ENCODE results near the gene CPXM2. TPM values are rescaled to one million over a fixed set of nuclear protein-coding genes. Genes with fewer than 3 reads are reported as not detected.

The CPXM2 gene
- total RNA-seq, 1 donor from 2014 or later = not detected

- Mint-ChIP-seq H3K27me3 (peaks cover 17% of the 10 kb centered on the region), H3K9me3 (no peaks in the 10 kb centered on the region), H3K4me1 (no peaks in the 10 kb centered on the region), H3K27ac (no peak overlapping the region), H3K36me3 (ENCODE audit: low read depth) (no peaks in the 10 kb centered on the region), H3K4me3 (no peak overlapping the region)
- no peak for DNase-seq
- intact Hi-C loops (cut with micrococcal nuclease) = no loop called here
Measured at GRCh38 chr10:123800821-123801220, 90.8 kb downstream of the CPXM2 start.

DNA sequence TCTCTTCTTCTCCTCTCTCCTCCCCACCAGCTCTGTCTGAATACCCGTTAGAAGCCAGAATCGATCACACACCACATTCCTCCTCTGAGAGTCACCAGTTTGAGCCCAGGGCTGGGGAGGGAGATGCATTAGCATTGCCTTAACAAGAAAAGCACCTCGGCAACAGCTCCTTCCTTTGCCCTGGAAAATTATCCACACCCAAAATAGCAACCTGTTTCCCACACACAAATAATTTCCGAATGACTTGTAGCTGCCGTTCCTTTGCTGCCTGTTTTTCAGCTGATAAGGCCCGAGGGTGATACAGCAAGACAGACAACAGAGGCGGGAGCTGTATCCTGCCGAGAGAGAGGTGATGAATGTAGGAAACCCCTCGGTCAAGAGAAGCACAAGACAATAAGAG is 91.3 kb downstream of the CPXM2 start:
- Mint-ChIP-seq H3K9me3 (no peaks in the 10 kb centered on the region), H3K27me3 (peaks cover 17% of the 10 kb centered on the region), H3K4me1 (no peaks in the 10 kb centered on the region), H3K4me3 (no peak overlapping the region), H3K36me3 (ENCODE audit: low read depth) (no peaks in the 10 kb centered on the region), H3K27ac (no peak overlapping the region)
- DNase-seq = no peak
- intact Hi-C loops (cut with micrococcal nuclease) = no loop called here

DNA sequence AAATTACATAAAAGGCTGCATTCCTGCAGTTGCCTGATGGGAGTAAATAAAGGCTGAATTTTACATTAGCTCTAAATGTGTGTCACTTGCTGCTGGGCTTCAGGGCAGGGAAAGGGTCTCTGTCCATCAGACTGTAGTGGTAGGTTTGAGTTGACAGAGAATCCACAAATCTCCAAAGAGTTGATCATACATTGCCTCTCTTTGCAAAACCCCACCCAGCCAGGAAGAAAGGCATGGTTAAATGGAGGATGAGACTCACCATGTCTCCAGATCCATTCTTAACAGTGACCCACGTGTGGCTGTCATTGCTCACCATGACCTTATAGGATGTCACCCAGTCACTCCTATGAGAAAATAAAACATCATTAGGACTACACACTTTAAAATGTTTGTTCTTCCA is 92.8 kb downstream of the CPXM2 start:
- DNase-seq = no peak

GRCh38 chr10:123797813-123798212 is 93.8 kb downstream of the CPXM2 start:
- Mint-ChIP-seq H3K27ac (no peak overlapping the region), H3K36me3 (ENCODE audit: low read depth) (no peaks in the 10 kb centered on the region), H3K4me1 (no peaks in the 10 kb centered on the region), H3K4me3 (no peak overlapping the region), H3K9me3 (no peaks in the 10 kb centered on the region), H3K27me3 (peaks cover 12% of the 10 kb centered on the region)
- intact Hi-C loops (cut with micrococcal nuclease) = no loop called here
- DNase-seq = no peak

More for the DNA sequence above, 92.8 kb downstream of the CPXM2 start:
- H3K9me3 Mint-ChIP-seq = no peaks in the 10 kb centered on the region
- H3K4me1 Mint-ChIP-seq = no peaks in the 10 kb centered on the region
- no peaks in the 10 kb centered on the region for H3K36me3 Mint-ChIP-seq (ENCODE audit: low read depth)
- intact Hi-C loops (cut with micrococcal nuclease) = no loop called here
- H3K27me3 Mint-ChIP-seq = peaks cover 12% of the 10 kb centered on the region
- H3K4me3 Mint-ChIP-seq = no peak overlapping the region
- no peak overlapping the region for H3K27ac Mint-ChIP-seq

DNA sequence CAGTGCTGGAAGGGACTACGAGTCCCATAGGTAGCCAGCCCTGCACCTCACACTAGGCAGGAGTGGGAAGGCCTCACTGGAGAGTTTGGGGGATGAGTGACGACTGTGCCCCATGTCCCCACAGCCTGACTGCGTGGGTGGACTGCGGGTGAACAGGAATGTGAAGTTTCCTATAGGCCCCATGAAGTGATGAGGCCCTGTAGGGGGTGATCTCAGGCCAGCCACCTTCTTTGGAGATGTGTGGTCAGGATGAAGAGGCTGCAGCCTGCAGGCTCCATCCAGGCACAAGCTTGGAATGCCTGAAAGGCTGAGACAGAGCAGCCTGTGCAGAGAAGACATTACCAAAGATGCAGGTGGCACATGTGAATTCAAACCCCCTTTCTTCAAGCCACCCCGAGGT is 94.9 kb downstream of the CPXM2 start:
- intact Hi-C loops (cut with micrococcal nuclease) = no loop called here
- Mint-ChIP-seq H3K4me1 (no peaks in the 10 kb centered on the region), H3K27ac (no peak overlapping the region), H3K4me3 (no peak overlapping the region), H3K9me3 (no peaks in the 10 kb centered on the region), H3K36me3 (ENCODE audit: low read depth) (no peaks in the 10 kb centered on the region), H3K27me3 (peaks cover 12% of the 10 kb centered on the region)
- no peak for DNase-seq

DNA sequence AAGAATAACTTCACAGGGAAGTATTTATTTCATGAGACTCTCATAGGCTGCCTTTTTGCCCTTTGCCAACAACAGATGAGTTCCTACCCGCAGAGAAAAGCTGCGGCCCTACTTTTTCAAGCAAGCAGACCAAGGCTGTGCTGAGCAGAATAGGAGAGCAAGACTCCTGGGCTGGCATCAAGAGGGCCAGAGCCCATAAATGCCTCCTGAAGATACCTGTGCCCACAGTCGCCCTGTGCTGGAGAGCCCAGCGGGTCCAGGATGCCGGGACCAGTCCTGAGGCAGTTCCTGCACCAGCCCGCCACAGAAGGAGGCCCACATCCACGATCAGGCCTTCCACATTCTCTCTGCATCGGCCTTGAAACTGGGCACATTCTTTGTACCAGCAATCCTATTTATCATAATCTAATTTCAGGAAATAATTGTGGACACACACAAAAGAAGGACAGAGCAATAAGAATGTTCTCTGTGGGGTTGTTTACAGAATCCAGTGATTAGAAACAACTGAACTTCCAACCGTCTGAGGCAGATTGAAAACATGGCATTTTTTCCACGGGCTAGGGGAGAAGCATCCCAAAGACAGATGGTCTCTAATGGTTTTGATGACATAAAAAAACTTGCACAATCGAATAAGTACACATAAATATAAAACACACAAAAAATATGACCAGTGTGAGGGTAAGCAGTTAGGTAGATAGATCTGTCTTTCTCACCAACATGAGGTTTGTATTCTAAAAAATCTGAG is 95.6 kb downstream of the CPXM2 start:
- Mint-ChIP-seq H3K27me3 (peaks cover 9% of the 10 kb centered on the region), H3K4me1 (no peaks in the 10 kb centered on the region), H3K9me3 (no peaks in the 10 kb centered on the region), H3K36me3 (ENCODE audit: low read depth) (no peaks in the 10 kb centered on the region), H3K27ac (no peak overlapping the region), H3K4me3 (no peak overlapping the region)
- DNase-seq = no peak
- intact Hi-C loops (cut with micrococcal nuclease) = no loop called here

GRCh38 chr10:123795196-123795780 is 96.3 kb downstream of the CPXM2 start:
- Mint-ChIP-seq H3K4me1 (no peaks in the 10 kb centered on the region), H3K27me3 (peaks cover 4% of the 10 kb centered on the region), H3K27ac (no peak overlapping the region), H3K36me3 (ENCODE audit: low read depth) (no peaks in the 10 kb centered on the region), H3K4me3 (no peak overlapping the region), H3K9me3 (no peaks in the 10 kb centered on the region)
- intact Hi-C loops (cut with micrococcal nuclease) = no loop called here
- no peak for DNase-seq

- DNase-seq = no peak
- intact Hi-C loops (cut with micrococcal nuclease) = no loop called here
- no peak overlapping the region for H3K27ac Mint-ChIP-seq
- H3K4me3 Mint-ChIP-seq = no peak overlapping the region
- no peaks in the 10 kb centered on the region for H3K4me1 Mint-ChIP-seq
- H3K27me3 Mint-ChIP-seq = no peaks in the 10 kb centered on the region
- H3K9me3 Mint-ChIP-seq = no peaks in the 10 kb centered on the region
- H3K36me3 Mint-ChIP-seq (ENCODE audit: low read depth) = no peaks in the 10 kb centered on the region
Measured at GRCh38 chr10:123792248-123792978, 99.2 kb downstream of the CPXM2 start.

GRCh38 chr10:123790132-123790885 is 101.3 kb downstream of the CPXM2 start:
- Mint-ChIP-seq H3K27me3 (peaks cover 2% of the 10 kb centered on the region), H3K27ac (no peak overlapping the region), H3K9me3 (no peaks in the 10 kb centered on the region), H3K36me3 (ENCODE audit: low read depth) (no peaks in the 10 kb centered on the region), H3K4me1 (no peaks in the 10 kb centered on the region), H3K4me3 (no peak overlapping the region)
- intact Hi-C loops (cut with micrococcal nuclease) = no loop called here
- no peak for DNase-seq

GRCh38 chr10:123788981-123789380 is 102.6 kb downstream of the CPXM2 start:
- Mint-ChIP-seq H3K27ac (no peak overlapping the region), H3K36me3 (ENCODE audit: low read depth) (no peaks in the 10 kb centered on the region), H3K27me3 (peaks cover 4% of the 10 kb centered on the region), H3K4me1 (no peaks in the 10 kb centered on the region), H3K9me3 (no peaks in the 10 kb centered on the region), H3K4me3 (no peak overlapping the region)
- intact Hi-C loops (cut with micrococcal nuclease) = no loop called here
- DNase-seq = no peak

- intact Hi-C loops (cut with micrococcal nuclease) = no loop called here
- H3K4me1 Mint-ChIP-seq = no peaks in the 10 kb centered on the region
- H3K4me3 Mint-ChIP-seq = no peak overlapping the region
Measured at GRCh38 chr10:123787566-123787965, 104.0 kb downstream of the CPXM2 start.

GRCh38 chr10:123786896-123787295 is 104.7 kb downstream of the CPXM2 start:
- intact Hi-C loops (cut with micrococcal nuclease) = no loop called here
- Mint-ChIP-seq H3K27me3 (peaks cover 9% of the 10 kb centered on the region), H3K36me3 (ENCODE audit: low read depth) (no peaks in the 10 kb centered on the region), H3K9me3 (no peaks in the 10 kb centered on the region), H3K4me3 (no peak overlapping the region), H3K27ac (no peak overlapping the region), H3K4me1 (no peaks in the 10 kb centered on the region)
- DNase-seq = no peak

More at GRCh38 chr10:123787566-123787965, 104.0 kb downstream of the CPXM2 start:
- H3K27ac Mint-ChIP-seq = no peak overlapping the region
- H3K36me3 Mint-ChIP-seq (ENCODE audit: low read depth) = no peaks in the 10 kb centered on the region
- peaks cover 6% of the 10 kb centered on the region for H3K27me3 Mint-ChIP-seq
- H3K9me3 Mint-ChIP-seq = no peaks in the 10 kb centered on the region
- DNase-seq = no peak

GRCh38 chr10:123786306-123786705 is 105.3 kb downstream of the CPXM2 start:
- no peaks in the 10 kb centered on the region for H3K4me1 Mint-ChIP-seq
- intact Hi-C loops (cut with micrococcal nuclease) = no loop called here
- H3K27me3 Mint-ChIP-seq = peaks cover 9% of the 10 kb centered on the region

DNA sequence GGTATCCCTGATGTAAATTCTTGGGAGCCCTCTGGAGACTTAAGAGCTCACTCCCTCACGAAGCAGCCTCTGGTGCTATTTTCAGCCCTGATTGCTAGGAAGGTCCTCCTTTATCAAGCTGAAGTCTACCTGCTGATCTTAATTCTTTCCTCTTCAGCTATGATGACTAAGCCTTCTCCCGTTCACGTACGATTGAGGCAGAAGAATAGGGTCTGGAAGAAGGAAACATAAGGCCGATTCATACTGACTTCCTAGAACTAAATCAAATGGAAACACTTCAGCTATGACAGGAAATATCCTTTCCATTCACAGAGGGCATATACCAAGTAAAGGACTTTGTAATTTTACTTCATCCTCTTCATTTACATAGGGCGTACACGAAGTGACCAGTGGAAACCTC is 107.0 kb downstream of the CPXM2 start:
- DNase-seq = no peak
- H3K4me3 Mint-ChIP-seq = no peak overlapping the region
- no peaks in the 10 kb centered on the region for H3K4me1 Mint-ChIP-seq
- intact Hi-C loops (cut with micrococcal nuclease) = no loop called here
- peaks cover 10% of the 10 kb centered on the region for H3K27me3 Mint-ChIP-seq
- H3K9me3 Mint-ChIP-seq = no peaks in the 10 kb centered on the region
- H3K36me3 Mint-ChIP-seq (ENCODE audit: low read depth) = no peaks in the 10 kb centered on the region
- no peak overlapping the region for H3K27ac Mint-ChIP-seq

More at GRCh38 chr10:123786306-123786705, 105.3 kb downstream of the CPXM2 start:
- no peaks in the 10 kb centered on the region for H3K36me3 Mint-ChIP-seq (ENCODE audit: low read depth)
- H3K27ac Mint-ChIP-seq = no peak overlapping the region
- no peaks in the 10 kb centered on the region for H3K9me3 Mint-ChIP-seq
- DNase-seq = no peak
- no peak overlapping the region for H3K4me3 Mint-ChIP-seq

Measured in activated CD4-positive, alpha-beta T cell treated with anti-CD3 and anti-CD28 coated beads, Interleukin-2, amount 10 ng/mL, durations not matched to agents 24 days and 14 days (primary cell).